GM23338 (cell line): ENCODE data around the gene ZBTB46. TPM values are rescaled to one million over a fixed set of nuclear protein-coding genes. Genes with fewer than 3 reads are reported as not detected.

Source experiments
- ATAC-seq: fragments of 200-7000 bp; cut with Tn5 transposase; 3 replicates; pipeline ENCODE4 v1.9.1; 2020
- DNase-seq: peaks from one replicate; pipeline ENCODE4 v3.0.0-alpha.2; 2015; ENCODE audit warnings: low spot score
- H2AFZ ChIP-seq: fragments of 200-600 bp; sonication (generic); 2 replicates; pipeline ENCODE4 v1.8.0; 2016; ENCODE audit warnings: antibody characterized with exemption, mild to moderate bottlenecking, moderate library complexity
- H3F3A ChIP-seq: fragments of 200-600 bp; sonication (generic); replicated peaks from 2 replicates; pipeline ENCODE4 v1.8.0; 2017; ENCODE audit warnings: antibody characterized with exemption, mixed run types, low read depth
- H3K27ac ChIP-seq: fragments of 200-600 bp; sonication (generic); 2 replicates; pipeline ENCODE4 v1.6.1; 2016; ENCODE audit warnings: low read depth
- H3K27me3 ChIP-seq: fragments of 200-600 bp; sonication (generic); 2 replicates; pipeline ENCODE4 v1.8.0; 2016; ENCODE audit warnings: mild to moderate bottlenecking, mixed run types, moderate library complexity; ENCODE audit not compliant: insufficient read depth
- H3K36me3 ChIP-seq: fragments of 200-600 bp; sonication (generic); 2 replicates; pipeline ENCODE4 v1.8.0; 2016; ENCODE audit warnings: mild to moderate bottlenecking; ENCODE audit not compliant: insufficient read depth
- H3K4me1 ChIP-seq: fragments of 200-600 bp; sonication (generic); 2 replicates; pipeline ENCODE4 v1.8.0; 2016; ENCODE audit warnings: mild to moderate bottlenecking, moderate library complexity; ENCODE audit not compliant: insufficient read depth
- H3K4me2 ChIP-seq: fragments of 200-600 bp; sonication (generic); 2 replicates; pipeline ENCODE4 v1.7.1; 2017; ENCODE audit warnings: mixed run types
- H3K4me3 ChIP-seq: fragments of 200-600 bp; sonication (generic); 2 replicates; pipeline ENCODE4 v1.6.1; 2016; ENCODE audit warnings: mixed run types
- H3K79me2 ChIP-seq: fragments of 200-600 bp; sonication (generic); replicated peaks from 2 replicates; pipeline ENCODE4 v1.8.0; 2017; ENCODE audit warnings: mild to moderate bottlenecking; ENCODE audit not compliant: insufficient read depth
- H3K9me2 ChIP-seq: fragments of 200-600 bp; sonication (generic); 2 replicates; pipeline ENCODE4 v1.8.0; 2017; ENCODE audit not compliant: insufficient read depth
- H4K20me1 ChIP-seq: fragments of 200-600 bp; sonication (generic); replicated peaks from 2 replicates; pipeline ENCODE4 v1.8.0; 2017; ENCODE audit warnings: mild to moderate bottlenecking; ENCODE audit not compliant: insufficient read depth
- H3K27ac Mint-ChIP-seq: 2 replicates; pipeline ENCODE4 v1.8.0; 2020; ENCODE audit warnings: inconsistent platforms, mild to moderate bottlenecking, moderate library complexity, mixed read lengths
- H3K27me3 Mint-ChIP-seq: 3 replicates; pipeline ENCODE4 v1.8.0; 2022; ENCODE audit warnings: low read depth, mild to moderate bottlenecking, moderate library complexity, mixed read lengths, inconsistent platforms; ENCODE audit not compliant: insufficient read depth, poor library complexity
- H3K36me3 Mint-ChIP-seq: 3 replicates; pipeline ENCODE4 v1.8.0; 2021; ENCODE audit warnings: low read depth, mild to moderate bottlenecking, inconsistent platforms, moderate library complexity, mixed read lengths
- H3K4me1 Mint-ChIP-seq: 3 replicates; pipeline ENCODE4 v1.8.0; 2020; ENCODE audit warnings: mild to moderate bottlenecking, inconsistent platforms, mixed read lengths
- H3K4me3 Mint-ChIP-seq: 3 replicates; pipeline ENCODE4 v1.8.0; 2021; ENCODE audit warnings: moderate library complexity, mild to moderate bottlenecking, inconsistent platforms, mixed read lengths
- H3K9me3 Mint-ChIP-seq: 3 replicates; pipeline ENCODE4 v1.8.0; 2020; ENCODE audit warnings: moderate library complexity, mild to moderate bottlenecking, inconsistent platforms, mixed read lengths
- CREB1 ChIP-seq: fragments of 250-450 bp; sonication (Bioruptor Pico); IDR thresholded peaks from 2 replicates; pipeline ENCODE4 v1.5.0; 2020; ENCODE audit warnings: low read depth, mild to moderate bottlenecking, moderate library complexity
- ETS1 ChIP-seq: IDR thresholded peaks from 2 replicates; pipeline ENCODE4 v1.6.1; 2016; ENCODE audit warnings: antibody characterized with exemption
- JUNB ChIP-seq: IDR thresholded peaks from one replicate; pipeline ENCODE4 v1.6.1; 2016; ENCODE audit warnings: antibody characterized with exemption; ENCODE audit not compliant: unreplicated experiment
- NANOG ChIP-seq: IDR thresholded peaks from 2 replicates; pipeline ENCODE4 v1.6.1; 2016; ENCODE audit warnings: antibody characterized with exemption, borderline replicate concordance
- POLR2AphosphoS5 ChIP-seq: IDR thresholded peaks from 2 replicates; pipeline ENCODE4 v1.6.1; 2016; ENCODE audit warnings: antibody characterized with exemption, low read depth
- STAT1 ChIP-seq: IDR thresholded peaks from one replicate; pipeline ENCODE4 v1.6.1; 2016; ENCODE audit warnings: antibody characterized with exemption; ENCODE audit not compliant: unreplicated experiment
- ZNF114 ChIP-seq: fragments of 250-450 bp; sonication (Bioruptor Pico); IDR thresholded peaks from 2 replicates; pipeline ENCODE4 v1.5.0; 2020; ENCODE audit warnings: mild to moderate bottlenecking, moderate library complexity
- ZNF331 ChIP-seq: fragments of 250-450 bp; sonication (Bioruptor Pico); IDR thresholded peaks from 2 replicates; pipeline ENCODE4 v1.5.0; 2020; ENCODE audit warnings: low read depth, mild to moderate bottlenecking, moderate library complexity
- polyA plus RNA-seq: library from polyadenylated mRNA; unstranded; fragments of >200 nt; fragmentation: Nextera tagmentation; extraction: Ambion mirVana; gene quantifications from 2 replicates; pipeline ENCODE4 v1.2.1, GENCODE V29; 2016
- total RNA-seq: library from RNA; depleted of rRNA; stranded (reverse); fragments of >200 nt; shearing (Covaris generic); gene quantifications from 2 replicates; pipeline ENCODE4 v1.2.3, GENCODE V29; 2014
- TF ChIP-seq, protein P1 (sequence below): IDR thresholded peaks from one replicate; pipeline ENCODE4 v1.6.1; 2018; ENCODE audit warnings: antibody characterized with exemption; ENCODE audit not compliant: unreplicated experiment
- TF ChIP-seq, protein P2 (sequence below), 2 experiments: fragments of 200-600 bp in 1 of 2; sonication (generic) in 1 of 2; conservative IDR thresholded peaks; 2 replicates each; pipeline versions ENCODE4 v1.5.1 to v1.6.1; 2016 to 2017; ENCODE audit warnings: antibody characterized with exemption in 2 of 2, low read depth in 2 of 2, mild to moderate bottlenecking in 2 of 2, moderate library complexity in 1 of 2

ZBTB46 gene
- total and polyA plus RNA-seq, 2 experiments from 2014 or later = 3.2 to 26.9 TPM

GRCh38 chr20:63702751-63703470 lies 128.2 kb downstream of the ZBTB46 start:
- H3K9me2 ChIP-seq = no peaks in the 10 kb centered on the region
- Mint-ChIP-seq H3K9me3 (no peaks in the 10 kb centered on the region), H3K4me3 (no peak overlapping the region), H3K27me3 (peaks cover 10% of the 10 kb centered on the region), H3K27ac (no peak overlapping the region), H3K36me3 (peaks cover 15% of the 10 kb centered on the region), H3K4me1 (peaks cover 5% of the 10 kb centered on the region)
- H3K4me1 ChIP-seq = no peaks in the 10 kb centered on the region; the same call in 1 of the 2 replicates
- H2AFZ ChIP-seq = no peak overlapping the region
- peaks cover 8% of the 10 kb centered on the region for H3K79me2 ChIP-seq
- ATAC-seq = no peak
- no peak for DNase-seq
- H3K36me3 ChIP-seq = no peaks in the 10 kb centered on the region
- H3K27ac ChIP-seq = no peak overlapping the region
- no peak overlapping the region for H3K4me3 ChIP-seq
- H3K4me2 ChIP-seq = no peak overlapping the region
- H4K20me1 ChIP-seq = peaks cover 11% of the 10 kb centered on the region
- TF ChIP-seq ETS1 = no peak
- TF ChIP-seq POLR2AphosphoS5 = 0 out of 2 replicates have a peak, but pooled peaks have one; percentile 24
- H3F3A ChIP-seq = peaks cover 6% of the 10 kb centered on the region; the same call in 1 of the 2 replicates
- H3K27me3 ChIP-seq = no peaks in the 10 kb centered on the region

DNA sequence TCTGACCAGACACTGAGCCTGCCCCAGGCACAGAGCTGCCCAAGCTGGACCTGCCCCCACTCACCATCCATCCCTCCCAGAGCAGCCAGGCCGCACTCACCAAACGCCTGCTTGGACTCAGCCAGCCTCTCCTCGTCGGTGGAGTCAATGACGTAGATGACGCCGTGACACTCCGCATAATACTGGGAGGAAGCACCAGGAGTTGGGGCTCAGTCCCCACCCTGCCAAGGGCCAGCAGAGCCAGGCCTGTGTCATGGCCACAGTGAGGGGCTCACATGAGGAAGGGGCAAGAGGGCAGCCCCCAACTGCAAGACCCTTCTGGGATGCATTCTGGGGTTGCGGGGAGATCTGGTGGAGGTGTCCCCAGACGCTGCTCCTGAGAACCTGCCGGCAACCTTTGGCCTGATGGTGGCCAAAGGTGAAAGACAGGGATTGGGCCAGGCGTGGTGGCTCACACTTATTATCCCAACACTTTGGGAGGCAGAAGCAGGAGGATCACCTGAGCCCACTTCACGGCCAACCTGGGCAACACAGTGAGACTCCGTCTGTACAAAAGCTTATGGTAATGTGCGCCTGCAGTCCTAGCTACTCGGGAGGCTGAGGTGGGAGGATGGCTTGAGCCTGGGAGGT lies 128.9 kb downstream of the ZBTB46 start:
- Mint-ChIP-seq H3K4me1 (peaks cover 8% of the 10 kb centered on the region), H3K36me3 (peaks cover 15% of the 10 kb centered on the region), H3K27me3 (peaks cover 15% of the 10 kb centered on the region), H3K27ac (no peak overlapping the region; the same call in 1 of the 2 replicates), H3K4me3 (no peak overlapping the region), H3K9me3 (no peaks in the 10 kb centered on the region)
- H3F3A ChIP-seq = peaks cover 9% of the 10 kb centered on the region; the same call in 1 of the 2 replicates
- no peak overlapping the region for H3K27ac ChIP-seq
- H3K4me3 ChIP-seq = no peak overlapping the region
- H3K9me2 ChIP-seq = no peaks in the 10 kb centered on the region
- no peaks in the 10 kb centered on the region for H3K27me3 ChIP-seq
- peaks cover 11% of the 10 kb centered on the region for H4K20me1 ChIP-seq
- H2AFZ ChIP-seq = no peak overlapping the region
- H3K4me1 ChIP-seq = no peaks in the 10 kb centered on the region; the same call in 1 of the 2 replicates
- H3K79me2 ChIP-seq = peaks cover 8% of the 10 kb centered on the region
- ATAC-seq = no peak
- no peak for DNase-seq
- no peak overlapping the region for H3K4me2 ChIP-seq
- no peaks in the 10 kb centered on the region for H3K36me3 ChIP-seq
- TF ChIP-seq STAT1 = no peak
- no peak for TF ChIP-seq ZNF331 (CRISPR knock-in tag)
- TF ChIP-seq CREB1 (CRISPR knock-in tag) = no peak
- no peak for TF ChIP-seq ETS1
- TF ChIP-seq ZNF114 = no peak
- no peak for TF ChIP-seq NANOG
- TF ChIP-seq JUNB = no peak
- TF ChIP-seq, protein P1, sequence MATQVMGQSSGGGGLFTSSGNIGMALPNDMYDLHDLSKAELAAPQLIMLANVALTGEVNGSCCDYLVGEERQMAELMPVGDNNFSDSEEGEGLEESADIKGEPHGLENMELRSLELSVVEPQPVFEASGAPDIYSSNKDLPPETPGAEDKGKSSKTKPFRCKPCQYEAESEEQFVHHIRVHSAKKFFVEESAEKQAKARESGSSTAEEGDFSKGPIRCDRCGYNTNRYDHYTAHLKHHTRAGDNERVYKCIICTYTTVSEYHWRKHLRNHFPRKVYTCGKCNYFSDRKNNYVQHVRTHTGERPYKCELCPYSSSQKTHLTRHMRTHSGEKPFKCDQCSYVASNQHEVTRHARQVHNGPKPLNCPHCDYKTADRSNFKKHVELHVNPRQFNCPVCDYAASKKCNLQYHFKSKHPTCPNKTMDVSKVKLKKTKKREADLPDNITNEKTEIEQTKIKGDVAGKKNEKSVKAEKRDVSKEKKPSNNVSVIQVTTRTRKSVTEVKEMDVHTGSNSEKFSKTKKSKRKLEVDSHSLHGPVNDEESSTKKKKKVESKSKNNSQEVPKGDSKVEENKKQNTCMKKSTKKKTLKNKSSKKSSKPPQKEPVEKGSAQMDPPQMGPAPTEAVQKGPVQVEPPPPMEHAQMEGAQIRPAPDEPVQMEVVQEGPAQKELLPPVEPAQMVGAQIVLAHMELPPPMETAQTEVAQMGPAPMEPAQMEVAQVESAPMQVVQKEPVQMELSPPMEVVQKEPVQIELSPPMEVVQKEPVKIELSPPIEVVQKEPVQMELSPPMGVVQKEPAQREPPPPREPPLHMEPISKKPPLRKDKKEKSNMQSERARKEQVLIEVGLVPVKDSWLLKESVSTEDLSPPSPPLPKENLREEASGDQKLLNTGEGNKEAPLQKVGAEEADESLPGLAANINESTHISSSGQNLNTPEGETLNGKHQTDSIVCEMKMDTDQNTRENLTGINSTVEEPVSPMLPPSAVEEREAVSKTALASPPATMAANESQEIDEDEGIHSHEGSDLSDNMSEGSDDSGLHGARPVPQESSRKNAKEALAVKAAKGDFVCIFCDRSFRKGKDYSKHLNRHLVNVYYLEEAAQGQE = no peak
- TF ChIP-seq, protein P2, sequence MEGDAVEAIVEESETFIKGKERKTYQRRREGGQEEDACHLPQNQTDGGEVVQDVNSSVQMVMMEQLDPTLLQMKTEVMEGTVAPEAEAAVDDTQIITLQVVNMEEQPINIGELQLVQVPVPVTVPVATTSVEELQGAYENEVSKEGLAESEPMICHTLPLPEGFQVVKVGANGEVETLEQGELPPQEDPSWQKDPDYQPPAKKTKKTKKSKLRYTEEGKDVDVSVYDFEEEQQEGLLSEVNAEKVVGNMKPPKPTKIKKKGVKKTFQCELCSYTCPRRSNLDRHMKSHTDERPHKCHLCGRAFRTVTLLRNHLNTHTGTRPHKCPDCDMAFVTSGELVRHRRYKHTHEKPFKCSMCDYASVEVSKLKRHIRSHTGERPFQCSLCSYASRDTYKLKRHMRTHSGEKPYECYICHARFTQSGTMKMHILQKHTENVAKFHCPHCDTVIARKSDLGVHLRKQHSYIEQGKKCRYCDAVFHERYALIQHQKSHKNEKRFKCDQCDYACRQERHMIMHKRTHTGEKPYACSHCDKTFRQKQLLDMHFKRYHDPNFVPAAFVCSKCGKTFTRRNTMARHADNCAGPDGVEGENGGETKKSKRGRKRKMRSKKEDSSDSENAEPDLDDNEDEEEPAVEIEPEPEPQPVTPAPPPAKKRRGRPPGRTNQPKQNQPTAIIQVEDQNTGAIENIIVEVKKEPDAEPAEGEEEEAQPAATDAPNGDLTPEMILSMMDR (conservative IDR thresholded peaks at IDR 0.05; ENCODE audit: low read depth in 2 of 2) = no peak
